Calu3 (cell line): ENCODE results near the gene PLCL2. TPM values are rescaled to one million over a fixed set of nuclear protein-coding genes. Genes with fewer than 3 reads are reported as not detected.
"Not testable (repeated sequence)": the region's sequence is repeated elsewhere in the genome, so short reads cannot be mapped to it uniquely, and the experiment has no call there.

Experiments
- BruUV-seq: library from RNA; stranded (reverse); fragments of 400-500 nt; replicated peaks from 2 replicates; lab custom pipeline; 2021; lab: Mats Ljungman, UMichigan
- CTCF ChIA-PET: fragments of 300-600 bp; sonication (Branson Sonifier 250); formaldehyde crosslinking; loops from one replicate; lab custom pipeline; 2022; ENCODE audit warnings: antibody characterized with exemption; lab: Charles Lee
- DNase-seq: peaks from one replicate; pipeline ENCODE4 v3.0.0; 2022
- H3K27ac Mint-ChIP-seq: one replicate; pipeline ENCODE4 v1.8.0; 2022; ENCODE audit warnings: mixed read lengths; ENCODE audit not compliant: unreplicated experiment
- H3K27me3 Mint-ChIP-seq: one replicate; pipeline ENCODE4 v1.8.0; 2022; ENCODE audit warnings: mixed read lengths; ENCODE audit not compliant: unreplicated experiment
- H3K36me3 Mint-ChIP-seq: one replicate; pipeline ENCODE4 v1.8.0; 2022; ENCODE audit warnings: mild to moderate bottlenecking, moderate library complexity, mixed read lengths; ENCODE audit not compliant: insufficient read depth, unreplicated experiment
- H3K4me1 Mint-ChIP-seq: one replicate; pipeline ENCODE4 v1.8.0; 2022; ENCODE audit warnings: mild to moderate bottlenecking, low read depth, mixed read lengths; ENCODE audit not compliant: unreplicated experiment
- H3K4me3 Mint-ChIP-seq: one replicate; pipeline ENCODE4 v1.8.0; 2022; ENCODE audit warnings: mild to moderate bottlenecking, low read depth, moderate library complexity, mixed read lengths; ENCODE audit not compliant: unreplicated experiment
- H3K9me3 Mint-ChIP-seq: one replicate; pipeline ENCODE4 v1.8.0; 2022; ENCODE audit warnings: low read depth, mixed read lengths; ENCODE audit not compliant: unreplicated experiment
- CTCF ChIP-seq: fragments of 200-600 bp; IDR thresholded peaks from one replicate; pipeline ENCODE4 v1.8.0; 2022; ENCODE audit warnings: antibody characterized with exemption; ENCODE audit not compliant: unreplicated experiment
- intact Hi-C: fragments of 100-400 bp; cut with micrococcal nuclease; formaldehyde crosslinking; loops from one replicate; pipeline ENCODE4 v1.10.0; 2022; ENCODE audit not compliant: unreplicated experiment
- total RNA-seq: library from RNA; stranded (reverse); gene quantifications from 2 replicates; pipeline ENCODE4 v1.2.3, GENCODE V29; 2022

The PLCL2 gene
- total RNA-seq, 1 experiment from 2014 or later, result 5.8 TPM

- H3K27ac Mint-ChIP-seq, result no peak overlapping the region
- H3K36me3 Mint-ChIP-seq, result no peaks in the 10 kb centered on the region
- H3K27me3 Mint-ChIP-seq, result no peaks in the 10 kb centered on the region
- no peaks in the 10 kb centered on the region for H3K4me1 Mint-ChIP-seq
- no TSS peak for BruUV-seq
- CTCF ChIA-PET, result no interaction called here
- no peak for DNase-seq
- intact Hi-C loops, result no loop called here
- H3K4me3 Mint-ChIP-seq, result no peak overlapping the region
- peaks cover 2% of the 10 kb centered on the region for H3K9me3 Mint-ChIP-seq
- TF ChIP-seq CTCF, result no peak
These were observed 241.1 kb downstream of the PLCL2 start for GRCh38 chr3:17125738-17126442.

- H3K27me3 Mint-ChIP-seq, H3K9me3 Mint-ChIP-seq, H3K36me3 Mint-ChIP-seq, intact Hi-C loops, H3K4me1 Mint-ChIP-seq, DNase-seq, H3K27ac Mint-ChIP-seq, H3K4me3 Mint-ChIP-seq, BruUV-seq, CTCF ChIA-PET: not testable (repeated sequence)
These were observed 243.9 kb downstream of the PLCL2 start for GRCh38 chr3:17128671-17129070.

GRCh38 chr3:17129556-17129955 is 244.8 kb downstream of the PLCL2 start:
- Mint-ChIP-seq H3K36me3 (no peaks in the 10 kb centered on the region), H3K4me3 (no peak overlapping the region), H3K4me1 (no peaks in the 10 kb centered on the region), H3K27ac (no peak overlapping the region), H3K9me3 (peaks cover 2% of the 10 kb centered on the region), H3K27me3 (no peaks in the 10 kb centered on the region)
- intact Hi-C loops, result no loop called here
- CTCF ChIA-PET, result no interaction called here
- no TSS peak for BruUV-seq
- no peak for DNase-seq
- TF ChIP-seq CTCF, result no peak

GRCh38 chr3:17130956-17131355 is 246.2 kb downstream of the PLCL2 start:
- no peak overlapping the region for H3K27ac Mint-ChIP-seq
- H3K27me3 Mint-ChIP-seq, result no peaks in the 10 kb centered on the region
- H3K36me3 Mint-ChIP-seq, result no peaks in the 10 kb centered on the region
- DNase-seq, result no peak
- H3K4me3 Mint-ChIP-seq, result no peak overlapping the region
- peaks cover 2% of the 10 kb centered on the region for H3K9me3 Mint-ChIP-seq
- TF ChIP-seq CTCF, result no peak
- H3K4me1 Mint-ChIP-seq, result no peaks in the 10 kb centered on the region
- no TSS peak for BruUV-seq
- CTCF ChIA-PET, result no interaction called here
- intact Hi-C loops, result no loop called here
